ENCODE results near the gene TSPAN8. TPM values are rescaled to one million over a fixed set of nuclear protein-coding genes. Genes with fewer than 3 reads are reported as not detected.

TSPAN8 gene
- total RNA-seq, 1 experiment from 2014 or later = 0.37 TPM

DNA sequence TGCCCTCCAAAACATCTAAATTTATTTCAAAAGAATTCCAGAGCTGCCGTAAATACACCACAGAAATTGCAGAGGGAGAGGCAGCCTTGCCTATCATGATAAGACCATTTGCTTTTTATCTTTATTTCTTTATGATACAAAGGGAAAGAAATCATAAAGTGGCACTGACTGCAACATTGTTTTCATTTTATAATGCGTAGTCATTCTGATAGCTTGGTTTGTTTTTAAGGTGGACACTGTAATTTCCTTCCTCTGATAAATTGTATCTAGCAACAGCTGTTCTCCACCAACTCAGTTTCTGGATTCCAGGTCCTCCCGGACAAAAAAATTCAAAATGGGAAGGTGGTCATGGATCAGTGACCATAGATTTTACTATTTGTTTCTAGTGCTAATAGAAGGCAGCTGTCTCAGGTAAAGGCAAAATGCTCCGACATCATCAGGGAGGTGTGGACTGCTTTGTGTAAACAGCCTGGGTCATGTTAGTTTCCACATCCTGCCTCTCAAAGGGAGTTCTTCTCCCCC, 623 bp upstream of the TSPAN8 start (continued):
- TF ChIP-seq, protein P1, sequence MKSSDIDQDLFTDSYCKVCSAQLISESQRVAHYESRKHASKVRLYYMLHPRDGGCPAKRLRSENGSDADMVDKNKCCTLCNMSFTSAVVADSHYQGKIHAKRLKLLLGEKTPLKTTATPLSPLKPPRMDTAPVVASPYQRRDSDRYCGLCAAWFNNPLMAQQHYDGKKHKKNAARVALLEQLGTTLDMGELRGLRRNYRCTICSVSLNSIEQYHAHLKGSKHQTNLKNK (CRISPR knock-in tag; IDR thresholded peaks at IDR 0.05) = no peak
- no peak for TF ChIP-seq NFYB (CRISPR knock-in tag; conservative IDR thresholded peaks at IDR 0.05; ENCODE audit: low read depth)

DNA sequence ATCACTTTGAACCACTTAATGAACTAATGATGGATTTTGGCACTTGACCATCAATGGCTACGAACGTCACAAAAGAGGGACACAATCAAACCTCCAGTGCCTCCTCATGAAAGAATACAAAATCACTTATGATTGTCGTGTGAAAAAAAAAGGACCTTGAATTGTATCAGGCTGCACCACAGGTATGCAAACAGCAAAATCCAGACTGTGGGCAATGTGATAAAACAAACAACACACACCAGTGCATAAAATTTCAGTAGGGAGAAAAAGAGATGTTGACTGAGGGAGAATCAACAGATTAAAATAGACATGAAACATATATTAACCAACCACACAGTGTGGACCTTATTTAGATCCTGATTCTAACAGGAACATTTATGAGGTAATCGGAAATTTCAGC, 2.6 kb downstream of the TSPAN8 start:
- DNase-seq (ENCODE audit: low spot score) (no peak), ATAC-seq (no peak)
- Mint-ChIP-seq H3K27me3 (ENCODE audit: low read depth) (no peaks in the 10 kb centered on the region; the same call in 1 of the 2 replicates), H3K36me3 (peaks cover 7% of the 10 kb centered on the region), H3K27ac (no peak overlapping the region), H3K4me3 (no peak overlapping the region), H3K4me1 (peaks cover 12% of the 10 kb centered on the region), H3K9me3 (peaks cover 7% of the 10 kb centered on the region)
- TF ChIP-seq GTF2I (CRISPR knock-in tag; conservative IDR thresholded peaks at IDR 0.05) (no peak), GABPB1 (CRISPR knock-in tag; IDR thresholded peaks at IDR 0.05) (no peak)
- TF ChIP-seq, protein P2, sequence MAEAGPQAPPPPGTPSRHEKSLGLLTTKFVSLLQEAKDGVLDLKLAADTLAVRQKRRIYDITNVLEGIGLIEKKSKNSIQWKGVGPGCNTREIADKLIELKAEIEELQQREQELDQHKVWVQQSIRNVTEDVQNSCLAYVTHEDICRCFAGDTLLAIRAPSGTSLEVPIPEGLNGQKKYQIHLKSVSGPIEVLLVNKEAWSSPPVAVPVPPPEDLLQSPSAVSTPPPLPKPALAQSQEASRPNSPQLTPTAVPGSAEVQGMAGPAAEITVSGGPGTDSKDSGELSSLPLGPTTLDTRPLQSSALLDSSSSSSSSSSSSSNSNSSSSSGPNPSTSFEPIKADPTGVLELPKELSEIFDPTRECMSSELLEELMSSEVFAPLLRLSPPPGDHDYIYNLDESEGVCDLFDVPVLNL (CRISPR knock-in tag; IDR thresholded peaks at IDR 0.05; ENCODE audit: borderline replicate concordance, low read depth) = no peak
- CTCF ChIA-PET = no interaction called here
- POLR2A ChIA-PET = no interaction called here

DNA sequence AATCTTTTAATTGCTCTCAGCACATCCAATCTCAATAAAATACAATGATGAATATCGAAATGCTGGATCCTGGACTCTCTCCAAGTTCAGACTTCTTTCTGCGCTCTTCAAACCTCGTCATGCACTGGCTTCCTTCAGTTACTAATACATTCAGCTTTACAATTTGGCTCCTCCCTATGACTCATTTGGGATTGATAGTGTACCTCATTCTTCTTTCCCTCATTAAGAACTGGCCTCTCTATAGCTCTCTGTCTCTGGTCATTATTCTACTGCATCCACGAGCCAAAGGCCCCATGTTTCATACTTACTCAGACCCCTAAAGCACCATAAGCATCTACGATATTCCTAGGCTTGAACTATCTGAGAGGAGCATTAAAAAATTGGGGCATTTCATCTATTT, 4.9 kb downstream of the TSPAN8 start:
- Mint-ChIP-seq H3K27me3 (ENCODE audit: low read depth) (no peaks in the 10 kb centered on the region; the same call in 1 of the 2 replicates), H3K4me3 (no peak overlapping the region), H3K9me3 (peaks cover 16% of the 10 kb centered on the region), H3K36me3 (peaks cover 12% of the 10 kb centered on the region), H3K4me1 (peaks cover 5% of the 10 kb centered on the region), H3K27ac (no peak overlapping the region)
- POLR2A ChIA-PET = no interaction called here
- DNase-seq (ENCODE audit: low spot score) (no peak), ATAC-seq (no peak)
- CTCF ChIA-PET = no interaction called here
- TF ChIP-seq NR3C1 (CRISPR knock-in tag; conservative IDR thresholded peaks at IDR 0.05; ENCODE audit: low read depth) (no peak), ESRRA (CRISPR knock-in tag; IDR thresholded peaks at IDR 0.05; ENCODE audit: borderline replicate concordance) (no peak), RELA (CRISPR knock-in tag; IDR thresholded peaks at IDR 0.05; ENCODE audit: borderline replicate concordance) (no peak), ZNF219 (CRISPR knock-in tag; IDR thresholded peaks at IDR 0.05; ENCODE audit: borderline replicate concordance) (no peak), KAT7 (CRISPR knock-in tag; IDR thresholded peaks at IDR 0.05; ENCODE audit: borderline replicate concordance) (no peak), JAZF1 (CRISPR knock-in tag; IDR thresholded peaks at IDR 0.05) (no peak), TP53 (CRISPR knock-in tag; IDR thresholded peaks at IDR 0.05) (no peak), ZBTB21 (CRISPR knock-in tag; IDR thresholded peaks at IDR 0.05; ENCODE audit: borderline replicate concordance) (no peak), EMX1 (CRISPR knock-in tag; IDR thresholded peaks at IDR 0.05) (no peak)
- TF ChIP-seq, protein P3, sequence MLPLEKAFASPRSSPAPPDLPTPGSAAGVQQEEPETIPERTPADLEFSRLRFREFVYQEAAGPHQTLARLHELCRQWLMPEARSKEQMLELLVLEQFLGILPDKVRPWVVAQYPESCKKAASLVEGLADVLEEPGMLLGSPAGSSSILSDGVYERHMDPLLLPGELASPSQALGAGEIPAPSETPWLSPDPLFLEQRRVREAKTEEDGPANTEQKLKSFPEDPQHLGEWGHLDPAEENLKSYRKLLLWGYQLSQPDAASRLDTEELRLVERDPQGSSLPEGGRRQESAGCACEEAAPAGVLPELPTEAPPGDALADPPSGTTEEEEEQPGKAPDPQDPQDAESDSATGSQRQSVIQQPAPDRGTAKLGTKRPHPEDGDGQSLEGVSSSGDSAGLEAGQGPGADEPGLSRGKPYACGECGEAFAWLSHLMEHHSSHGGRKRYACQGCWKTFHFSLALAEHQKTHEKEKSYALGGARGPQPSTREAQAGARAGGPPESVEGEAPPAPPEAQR (CRISPR knock-in tag; IDR thresholded peaks at IDR 0.05) = no peak
- TF ChIP-seq, protein P4, sequence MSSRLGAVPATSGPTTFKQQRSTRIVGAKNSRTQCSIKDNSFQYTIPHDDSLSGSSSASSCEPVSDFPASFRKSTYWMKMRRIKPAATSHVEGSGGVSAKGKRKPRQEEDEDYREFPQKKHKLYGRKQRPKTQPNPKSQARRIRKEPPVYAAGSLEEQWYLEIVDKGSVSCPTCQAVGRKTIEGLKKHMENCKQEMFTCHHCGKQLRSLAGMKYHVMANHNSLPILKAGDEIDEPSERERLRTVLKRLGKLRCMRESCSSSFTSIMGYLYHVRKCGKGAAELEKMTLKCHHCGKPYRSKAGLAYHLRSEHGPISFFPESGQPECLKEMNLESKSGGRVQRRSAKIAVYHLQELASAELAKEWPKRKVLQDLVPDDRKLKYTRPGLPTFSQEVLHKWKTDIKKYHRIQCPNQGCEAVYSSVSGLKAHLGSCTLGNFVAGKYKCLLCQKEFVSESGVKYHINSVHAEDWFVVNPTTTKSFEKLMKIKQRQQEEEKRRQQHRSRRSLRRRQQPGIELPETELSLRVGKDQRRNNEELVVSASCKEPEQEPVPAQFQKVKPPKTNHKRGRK (CRISPR knock-in tag; IDR thresholded peaks at IDR 0.05; ENCODE audit: borderline replicate concordance) = no peak
- TF ChIP-seq, protein P5, sequence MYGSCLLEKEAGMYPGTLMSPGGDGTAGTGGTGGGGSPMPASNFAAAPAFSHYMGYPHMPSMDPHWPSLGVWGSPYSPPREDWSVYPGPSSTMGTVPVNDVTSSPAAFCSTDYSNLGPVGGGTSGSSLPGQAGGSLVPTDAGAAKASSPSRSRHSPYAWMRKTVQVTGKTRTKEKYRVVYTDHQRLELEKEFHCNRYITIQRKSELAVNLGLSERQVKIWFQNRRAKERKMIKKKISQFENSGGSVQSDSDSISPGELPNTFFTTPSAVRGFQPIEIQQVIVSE (CRISPR knock-in tag; IDR thresholded peaks at IDR 0.05; ENCODE audit: borderline replicate concordance) = no peak
- TF ChIP-seq, protein P6, sequence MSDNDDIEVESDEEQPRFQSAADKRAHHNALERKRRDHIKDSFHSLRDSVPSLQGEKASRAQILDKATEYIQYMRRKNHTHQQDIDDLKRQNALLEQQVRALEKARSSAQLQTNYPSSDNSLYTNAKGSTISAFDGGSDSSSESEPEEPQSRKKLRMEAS (CRISPR knock-in tag; IDR thresholded peaks at IDR 0.05) = no peak
- TF ChIP-seq, protein P7, sequence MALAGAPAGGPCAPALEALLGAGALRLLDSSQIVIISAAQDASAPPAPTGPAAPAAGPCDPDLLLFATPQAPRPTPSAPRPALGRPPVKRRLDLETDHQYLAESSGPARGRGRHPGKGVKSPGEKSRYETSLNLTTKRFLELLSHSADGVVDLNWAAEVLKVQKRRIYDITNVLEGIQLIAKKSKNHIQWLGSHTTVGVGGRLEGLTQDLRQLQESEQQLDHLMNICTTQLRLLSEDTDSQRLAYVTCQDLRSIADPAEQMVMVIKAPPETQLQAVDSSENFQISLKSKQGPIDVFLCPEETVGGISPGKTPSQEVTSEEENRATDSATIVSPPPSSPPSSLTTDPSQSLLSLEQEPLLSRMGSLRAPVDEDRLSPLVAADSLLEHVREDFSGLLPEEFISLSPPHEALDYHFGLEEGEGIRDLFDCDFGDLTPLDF (CRISPR knock-in tag; IDR thresholded peaks at IDR 0.05) = no peak
- TF ChIP-seq, protein P8, sequence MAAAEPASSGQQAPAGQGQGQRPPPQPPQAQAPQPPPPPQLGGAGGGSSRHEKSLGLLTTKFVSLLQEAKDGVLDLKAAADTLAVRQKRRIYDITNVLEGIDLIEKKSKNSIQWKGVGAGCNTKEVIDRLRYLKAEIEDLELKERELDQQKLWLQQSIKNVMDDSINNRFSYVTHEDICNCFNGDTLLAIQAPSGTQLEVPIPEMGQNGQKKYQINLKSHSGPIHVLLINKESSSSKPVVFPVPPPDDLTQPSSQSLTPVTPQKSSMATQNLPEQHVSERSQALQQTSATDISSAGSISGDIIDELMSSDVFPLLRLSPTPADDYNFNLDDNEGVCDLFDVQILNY (CRISPR knock-in tag; IDR thresholded peaks at IDR 0.05) = no peak
- TF ChIP-seq, protein P9, sequence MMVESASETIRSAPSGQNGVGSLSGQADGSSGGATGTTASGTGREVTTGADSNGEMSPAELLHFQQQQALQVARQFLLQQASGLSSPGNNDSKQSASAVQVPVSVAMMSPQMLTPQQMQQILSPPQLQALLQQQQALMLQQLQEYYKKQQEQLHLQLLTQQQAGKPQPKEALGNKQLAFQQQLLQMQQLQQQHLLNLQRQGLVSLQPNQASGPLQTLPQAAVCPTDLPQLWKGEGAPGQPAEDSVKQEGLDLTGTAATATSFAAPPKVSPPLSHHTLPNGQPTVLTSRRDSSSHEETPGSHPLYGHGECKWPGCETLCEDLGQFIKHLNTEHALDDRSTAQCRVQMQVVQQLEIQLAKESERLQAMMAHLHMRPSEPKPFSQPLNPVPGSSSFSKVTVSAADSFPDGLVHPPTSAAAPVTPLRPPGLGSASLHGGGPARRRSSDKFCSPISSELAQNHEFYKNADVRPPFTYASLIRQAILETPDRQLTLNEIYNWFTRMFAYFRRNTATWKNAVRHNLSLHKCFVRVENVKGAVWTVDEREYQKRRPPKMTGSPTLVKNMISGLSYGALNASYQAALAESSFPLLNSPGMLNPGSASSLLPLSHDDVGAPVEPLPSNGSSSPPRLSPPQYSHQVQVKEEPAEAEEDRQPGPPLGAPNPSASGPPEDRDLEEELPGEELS (CRISPR knock-in tag; IDR thresholded peaks at IDR 0.05) = no peak
- TF ChIP-seq, protein P10, sequence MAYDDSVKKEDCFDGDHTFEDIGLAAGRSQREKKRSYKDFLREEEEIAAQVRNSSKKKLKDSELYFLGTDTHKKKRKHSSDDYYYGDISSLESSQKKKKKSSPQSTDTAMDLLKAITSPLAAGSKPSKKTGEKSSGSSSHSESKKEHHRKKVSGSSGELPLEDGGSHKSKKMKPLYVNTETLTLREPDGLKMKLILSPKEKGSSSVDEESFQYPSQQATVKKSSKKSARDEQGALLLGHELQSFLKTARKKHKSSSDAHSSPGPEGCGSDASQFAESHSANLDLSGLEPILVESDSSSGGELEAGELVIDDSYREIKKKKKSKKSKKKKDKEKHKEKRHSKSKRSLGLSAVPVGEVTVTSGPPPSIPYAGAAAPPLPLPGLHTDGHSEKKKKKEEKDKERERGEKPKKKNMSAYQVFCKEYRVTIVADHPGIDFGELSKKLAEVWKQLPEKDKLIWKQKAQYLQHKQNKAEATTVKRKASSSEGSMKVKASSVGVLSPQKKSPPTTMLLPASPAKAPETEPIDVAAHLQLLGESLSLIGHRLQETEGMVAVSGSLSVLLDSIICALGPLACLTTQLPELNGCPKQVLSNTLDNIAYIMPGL (CRISPR knock-in tag; IDR thresholded peaks at IDR 0.05) = no peak

All from WTC11 (cell line).